MCF 10A (cell line): Measurements from ENCODE around the gene PLSCR2. TPM values are rescaled to one million over a fixed set of nuclear protein-coding genes. Genes with fewer than 3 reads are reported as not detected.

ENCODE experiments used
- Bru-seq: library from RNA; stranded (reverse); fragments of 400-500 nt; gene quantifications from one replicate; lab custom pipeline; 2021; lab: Mats Ljungman, UMichigan
- BruChase-seq, 2 experiments: library from RNA; stranded (reverse); fragments of 400-500 nt; gene quantifications; one replicate each; lab custom pipeline; 2021; lab: Mats Ljungman, UMichigan
- BruUV-seq: library from RNA; stranded (reverse); fragments of 400-500 nt; replicated peaks from 2 replicates; lab custom pipeline; 2021; lab: Mats Ljungman, UMichigan
- CTCF ChIA-PET: fragments of 300-600 bp; sonication (Branson Sonifier 250); formaldehyde crosslinking; extraction: SDS; loops from one replicate; lab custom pipeline; 2021; ENCODE audit warnings: antibody characterized with exemption, inconsistent platforms; lab: Yijun Ruan, JAX
- POLR2A ChIA-PET: fragments of 300-600, 350-650 bp; sonication (Branson Sonifier 250); formaldehyde crosslinking; extraction: SDS; loops from one replicate; lab custom pipeline; 2020; ENCODE audit warnings: antibody characterized with exemption, inconsistent platforms; lab: Yijun Ruan, JAX
- DNase-seq: peaks from one replicate; pipeline ENCODE4 v3.0.0-alpha.2; 2018; ENCODE audit not compliant: unreplicated experiment
- H3K27ac Mint-ChIP-seq: one replicate; pipeline ENCODE4 v1.8.0; 2022; ENCODE audit warnings: mild to moderate bottlenecking, low read depth, mixed read lengths; ENCODE audit not compliant: unreplicated experiment
- H3K27me3 Mint-ChIP-seq: one replicate; pipeline ENCODE4 v1.8.0; 2022; ENCODE audit warnings: mixed read lengths; ENCODE audit not compliant: insufficient read depth, unreplicated experiment
- H3K36me3 Mint-ChIP-seq: one replicate; pipeline ENCODE4 v1.8.0; 2022; ENCODE audit warnings: mild to moderate bottlenecking, moderate library complexity, mixed read lengths; ENCODE audit not compliant: insufficient read depth, unreplicated experiment
- H3K4me1 Mint-ChIP-seq: one replicate; pipeline ENCODE4 v1.8.0; 2022; ENCODE audit warnings: mixed read lengths; ENCODE audit not compliant: insufficient read depth, unreplicated experiment
- H3K4me3 Mint-ChIP-seq: one replicate; pipeline ENCODE4 v1.8.0; 2022; ENCODE audit warnings: mild to moderate bottlenecking, moderate library complexity, mixed read lengths; ENCODE audit not compliant: unreplicated experiment
- H3K9me3 Mint-ChIP-seq: one replicate; pipeline ENCODE4 v1.8.0; 2022; ENCODE audit warnings: mixed read lengths; ENCODE audit not compliant: unreplicated experiment
- CTCF ChIP-seq: fragments of 200-600 bp; IDR thresholded peaks from one replicate; pipeline ENCODE4 v1.8.0; 2022; ENCODE audit warnings: antibody characterized with exemption, mild to moderate bottlenecking; ENCODE audit not compliant: unreplicated experiment
- intact Hi-C: fragments of 100-400 bp; cut with micrococcal nuclease; formaldehyde crosslinking; loops from 2 replicates; pipeline ENCODE4 v1.14.1; 2022
- long read RNA-seq: library from polyadenylated mRNA; stranded (forward); transcript quantifications from one replicate; pipeline ENCODE4 v2.0.0, GENCODE V29; 2022
- total RNA-seq: library from RNA; stranded (reverse); gene quantifications from 2 replicates; pipeline ENCODE4 v1.2.3, GENCODE V29; 2022

PLSCR2 gene
- total RNA-seq (not detected in 2 replicates), Bru-seq, nascent RNA (percentile 42 among the genes with signal in this experiment), BruChase-seq, experiment 1, labeled RNA remaining after a 6-hour chase (percentile 87 among the genes with signal in this experiment), BruChase-seq, experiment 2, labeled RNA remaining after a 2-hour chase (percentile 74 among the genes with signal in this experiment)
- long read RNA-seq, partial matches to known transcripts = 0 of 2 reads
- long read RNA-seq, other reads (novel, unspliced or antisense) = 2 of 2 reads

GRCh38 chr3:146469150-146470017, at the start of gene PLSCR2:
Gene PLSCR2 (minus strand): TSS chr3:146469561. CDS start chr3:146459904, 9,657 bp downstream.
- CTCF ChIA-PET = no interaction called here
- intact Hi-C loops = no loop called here
- no peak for TF ChIP-seq CTCF
- no peak within 1 kb of the TSS for H3K4me3 Mint-ChIP-seq
- no TSS peak for BruUV-seq
- H3K4me1 Mint-ChIP-seq = peaks cover 29% of the 10 kb centered on the region
- H3K36me3 Mint-ChIP-seq = peaks cover 4% of the 10 kb centered on the region
- peak within 1 kb of the TSS; percentile 79 for H3K27ac Mint-ChIP-seq
- no peak for DNase-seq
- POLR2A ChIA-PET = interaction anchor here (1.2 kb wide), 1 partner anchor 37 kb away, joined by 3 read pairs; no protein-coding TSS in a partner anchor
- no peaks in the 10 kb centered on the region for H3K9me3 Mint-ChIP-seq
- H3K27me3 Mint-ChIP-seq = no peaks in the 10 kb centered on the region

- Mint-ChIP-seq H3K36me3 (peaks cover 65% of the 10 kb centered on the region), H3K4me1 (peaks cover 7% of the 10 kb centered on the region), H3K27ac (peak overlapping the region; percentile 33), H3K9me3 (no peaks in the 10 kb centered on the region), H3K4me3 (no peak overlapping the region), H3K27me3 (no peaks in the 10 kb centered on the region)
- CTCF ChIA-PET = interaction anchor here (1.1 to 1.2 kb wide), 2 partner anchors 9 to 13 kb away, joined by 3 to 4 read pairs; no protein-coding TSS in a partner anchor
- BruUV-seq = no TSS peak
- DNase-seq = no peak
- POLR2A ChIA-PET = interaction anchor here (0.6 kb wide), 1 partner anchor 16 kb away, joined by 3 read pairs; no protein-coding TSS in a partner anchor
- TF ChIP-seq CTCF = no peak
- intact Hi-C loops = no loop called here
Measured at GRCh38 chr3:146517684-146518435, 48.5 kb upstream of the PLSCR2 start.

GRCh38 chr3:146513386-146514051, 44.2 kb upstream of the PLSCR2 start:
- no TSS peak for BruUV-seq
- CTCF ChIA-PET = interaction anchor here (0.7 to 1.0 kb wide), 3 partner anchors 15 to 184 kb away, joined by 3 read pairs; no protein-coding TSS in a partner anchor
- peaks cover 8% of the 10 kb centered on the region for H3K4me1 Mint-ChIP-seq
- H3K9me3 Mint-ChIP-seq = no peaks in the 10 kb centered on the region
- peaks cover 49% of the 10 kb centered on the region for H3K36me3 Mint-ChIP-seq
- TF ChIP-seq CTCF = no peak
- POLR2A ChIA-PET = interaction anchor here (1.5 to 1.9 kb wide), 2 partner anchors 8 to 31 kb away, joined by 4 read pairs; partner anchors contain the start of gene PLSCR1
- no peak overlapping the region for H3K4me3 Mint-ChIP-seq
- intact Hi-C loops = no loop called here
- no peak for DNase-seq
- H3K27me3 Mint-ChIP-seq = no peaks in the 10 kb centered on the region
- peak overlapping the region; percentile 51 for H3K27ac Mint-ChIP-seq
